HG02610 (cell line): ENCODE results near the gene DDX59.

Experiments used
- ATAC-seq: cut with Tn5 transposase; IDR thresholded peaks from one replicate; pipeline ENCODE4 v1.9.1; 2021; ENCODE audit warnings: mild to moderate bottlenecking, moderate library complexity; ENCODE audit not compliant: unreplicated experiment

The DDX59 gene

GRCh38 chr1:200671235-200671786 lies 1.6 kb upstream of the DDX59 start:
- ATAC-seq, result no peak

- ATAC-seq, result peak; percentile 9
Observed at GRCh38 chr1:200670242-200671118, 773 bp upstream of the DDX59 start.

- ATAC-seq, result no peak
Observed at GRCh38 chr1:200668514-200669313, 993 bp downstream of the DDX59 start.

GRCh38 chr1:200666309-200666708 lies 3.4 kb downstream of the DDX59 start:
- ATAC-seq, result no peak

GRCh38 chr1:200665861-200666260 lies 3.8 kb downstream of the DDX59 start:
- ATAC-seq, result no peak

- ATAC-seq, result no peak
Observed at GRCh38 chr1:200660719-200661118, 9.0 kb downstream of the DDX59 start.

GRCh38 chr1:200659269-200659668 lies 10.4 kb downstream of the DDX59 start:
- no peak for ATAC-seq

GRCh38 chr1:200658037-200658818 lies 11.5 kb downstream of the DDX59 start:
- no peak for ATAC-seq

- ATAC-seq, result peak; percentile 94
Observed at GRCh38 chr1:200654660-200655059, 15.0 kb downstream of the DDX59 start.

GRCh38 chr1:200653022-200653462 lies 16.7 kb downstream of the DDX59 start:
- peak; percentile 48 for ATAC-seq

GRCh38 chr1:200652378-200652777 lies 17.3 kb downstream of the DDX59 start:
- ATAC-seq, result no peak

- no peak for ATAC-seq
Observed at GRCh38 chr1:200646515-200646914, 23.2 kb downstream of the DDX59 start.

- ATAC-seq, result no peak
Observed at GRCh38 chr1:200644021-200644420, 25.7 kb downstream of the DDX59 start.

GRCh38 chr1:200642481-200642880 lies 27.2 kb downstream of the DDX59 start:
- no peak for ATAC-seq

- ATAC-seq, result no peak
Observed at GRCh38 chr1:200640963-200641401, 28.7 kb downstream of the DDX59 start.

GRCh38 chr1:200640373-200640962 lies 29.2 kb downstream of the DDX59 start:
- ATAC-seq, result no peak

- no peak for ATAC-seq
Observed at GRCh38 chr1:200638073-200638472, 31.6 kb downstream of the DDX59 start.

- ATAC-seq, result no peak
Observed at GRCh38 chr1:200636681-200637080, 33.0 kb downstream of the DDX59 start.

GRCh38 chr1:200634261-200635122 lies 35.2 kb downstream of the DDX59 start:
- no peak for ATAC-seq
